ENCODE results near the gene MYO5A. TPM values are rescaled to one million over a fixed set of nuclear protein-coding genes. Genes with fewer than 3 reads are reported as not detected.

Gene MYO5A
- total RNA-seq, 1 experiment from 2014 or later: 17.6 TPM

DNA sequence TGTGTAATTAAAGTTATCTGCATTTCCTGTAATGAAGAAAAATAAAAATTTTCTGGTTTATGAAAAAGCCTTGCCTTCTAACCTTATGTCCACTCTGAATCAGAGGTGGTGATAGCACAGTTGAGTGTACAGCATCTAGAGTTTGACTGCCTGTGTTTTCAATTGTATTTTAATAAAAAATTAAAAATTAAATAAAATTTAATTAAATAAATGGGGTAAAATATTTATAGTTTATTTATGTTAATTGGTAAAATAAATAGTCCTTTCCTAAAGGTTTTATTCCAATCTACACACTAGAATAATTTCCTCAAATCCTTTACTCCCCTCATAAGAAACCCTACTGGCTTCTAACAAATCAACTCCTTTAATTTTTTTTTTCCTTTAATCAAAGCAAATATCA, 121.3 kb downstream of the MYO5A start:
- RAD21 ChIA-PET (ENCODE audit: low non-redundant PET in 1 of 2, low total read pairs in 2 of 2, uncharacterized antibody in 2 of 2, unreplicated experiment in 2 of 2): no interaction called here

More for the DNA sequence above, 121.3 kb downstream of the MYO5A start:
- BruUV-seq (replicated peaks): no TSS peak
- H3K36me3 ChIP-seq (ENCODE audit: control insufficient read depth in 1 of 2, insufficient read depth in 2 of 2, low read length in 2 of 2): no peaks in the 10 kb centered on the region
- H2AFZ ChIP-seq (ENCODE audit: low read depth, low read length, poor library complexity, severe bottlenecking): no peak overlapping the region
- H3K9me3 ChIP-seq (ENCODE audit: control insufficient read depth in 1 of 2, insufficient read depth in 1 of 2, low read depth in 1 of 2, low read length in 2 of 2): no peaks in the 10 kb centered on the region
- H3K9ac ChIP-seq (ENCODE audit: low read length): no peak overlapping the region
- POLR2A ChIA-PET: no interaction called here
- H3K27ac ChIP-seq (ENCODE audit: low read depth, low read length): no peak overlapping the region
- H4K20me1 ChIP-seq (ENCODE audit: insufficient read depth): no peaks in the 10 kb centered on the region
- TF ChIP-seq, protein P1, sequence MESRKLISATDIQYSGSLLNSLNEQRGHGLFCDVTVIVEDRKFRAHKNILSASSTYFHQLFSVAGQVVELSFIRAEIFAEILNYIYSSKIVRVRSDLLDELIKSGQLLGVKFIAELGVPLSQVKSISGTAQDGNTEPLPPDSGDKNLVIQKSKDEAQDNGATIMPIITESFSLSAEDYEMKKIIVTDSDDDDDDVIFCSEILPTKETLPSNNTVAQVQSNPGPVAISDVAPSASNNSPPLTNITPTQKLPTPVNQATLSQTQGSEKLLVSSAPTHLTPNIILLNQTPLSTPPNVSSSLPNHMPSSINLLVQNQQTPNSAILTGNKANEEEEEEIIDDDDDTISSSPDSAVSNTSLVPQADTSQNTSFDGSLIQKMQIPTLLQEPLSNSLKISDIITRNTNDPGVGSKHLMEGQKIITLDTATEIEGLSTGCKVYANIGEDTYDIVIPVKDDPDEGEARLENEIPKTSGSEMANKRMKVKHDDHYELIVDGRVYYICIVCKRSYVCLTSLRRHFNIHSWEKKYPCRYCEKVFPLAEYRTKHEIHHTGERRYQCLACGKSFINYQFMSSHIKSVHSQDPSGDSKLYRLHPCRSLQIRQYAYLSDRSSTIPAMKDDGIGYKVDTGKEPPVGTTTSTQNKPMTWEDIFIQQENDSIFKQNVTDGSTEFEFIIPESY (IDR thresholded peaks at IDR 0.05; ENCODE audit: extremely low read depth, insufficient replicate concordance, low read length): no peak
- TF ChIP-seq ZFX (IDR thresholded peaks at IDR 0.05) (no peak), SP1 (IDR thresholded peaks at IDR 0.05; ENCODE audit: low read depth) (no peak), ATF3 (IDR thresholded peaks at IDR 0.05) (no peak), EZH2phosphoT487 (IDR thresholded peaks at IDR 0.05; ENCODE audit: borderline replicate concordance) (no peak), TCF7L2 (IDR thresholded peaks at IDR 0.05; ENCODE audit: borderline replicate concordance, extremely low read depth, insufficient read depth, insufficient read length) (no peak), CBX3 (IDR thresholded peaks at IDR 0.05; ENCODE audit: low read depth) (no peak), SRF (IDR thresholded peaks at IDR 0.05; ENCODE audit: low read depth) (no peak), ELF1 (IDR thresholded peaks at IDR 0.05; ENCODE audit: borderline replicate concordance, low read depth) (no peak), YY1 (IDR thresholded peaks at IDR 0.05; ENCODE audit: extremely low read depth, insufficient replicate concordance, low read depth, low read length) (no peak), REST (IDR thresholded peaks at IDR 0.05; ENCODE audit: low read depth) (no peak), RAD21 (IDR thresholded peaks at IDR 0.05; ENCODE audit: low read depth) (no peak), JUND (IDR thresholded peaks at IDR 0.05) (no peak), ZNF274 (IDR thresholded peaks at IDR 0.05; ENCODE audit: low read depth, low read length) (no peak), EZH2 (IDR thresholded peaks at IDR 0.05) (no peak), POLR2A (IDR thresholded peaks at IDR 0.05; ENCODE audit: borderline replicate concordance, extremely low read depth, insufficient read depth, insufficient read length) (no peak)
- TF ChIP-seq, protein P2, sequence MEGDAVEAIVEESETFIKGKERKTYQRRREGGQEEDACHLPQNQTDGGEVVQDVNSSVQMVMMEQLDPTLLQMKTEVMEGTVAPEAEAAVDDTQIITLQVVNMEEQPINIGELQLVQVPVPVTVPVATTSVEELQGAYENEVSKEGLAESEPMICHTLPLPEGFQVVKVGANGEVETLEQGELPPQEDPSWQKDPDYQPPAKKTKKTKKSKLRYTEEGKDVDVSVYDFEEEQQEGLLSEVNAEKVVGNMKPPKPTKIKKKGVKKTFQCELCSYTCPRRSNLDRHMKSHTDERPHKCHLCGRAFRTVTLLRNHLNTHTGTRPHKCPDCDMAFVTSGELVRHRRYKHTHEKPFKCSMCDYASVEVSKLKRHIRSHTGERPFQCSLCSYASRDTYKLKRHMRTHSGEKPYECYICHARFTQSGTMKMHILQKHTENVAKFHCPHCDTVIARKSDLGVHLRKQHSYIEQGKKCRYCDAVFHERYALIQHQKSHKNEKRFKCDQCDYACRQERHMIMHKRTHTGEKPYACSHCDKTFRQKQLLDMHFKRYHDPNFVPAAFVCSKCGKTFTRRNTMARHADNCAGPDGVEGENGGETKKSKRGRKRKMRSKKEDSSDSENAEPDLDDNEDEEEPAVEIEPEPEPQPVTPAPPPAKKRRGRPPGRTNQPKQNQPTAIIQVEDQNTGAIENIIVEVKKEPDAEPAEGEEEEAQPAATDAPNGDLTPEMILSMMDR (IDR thresholded peaks at IDR 0.05 in 2 of 3, conservative IDR thresholded peaks at IDR 0.05 in 1 of 3; ENCODE audit: borderline replicate concordance in 1 of 3, insufficient read depth in 1 of 3, low read depth in 2 of 3, low read length in 2 of 3): no peak
- TF ChIP-seq, protein P3, sequence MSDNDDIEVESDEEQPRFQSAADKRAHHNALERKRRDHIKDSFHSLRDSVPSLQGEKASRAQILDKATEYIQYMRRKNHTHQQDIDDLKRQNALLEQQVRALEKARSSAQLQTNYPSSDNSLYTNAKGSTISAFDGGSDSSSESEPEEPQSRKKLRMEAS (IDR thresholded peaks at IDR 0.05): no peak
- no peak overlapping the region for H3K4me2 ChIP-seq (ENCODE audit: low read length)
- ATAC-seq (no peak), DNase-seq (ENCODE audit: low read depth, low spot score) (no peak)
- no peaks in the 10 kb centered on the region for H3K79me2 ChIP-seq (ENCODE audit: insufficient read depth, low read length)
- H3K27me3 ChIP-seq (ENCODE audit: insufficient read depth, low read length): no peaks in the 10 kb centered on the region
- no peak overlapping the region for H3K4me3 ChIP-seq (replicated peaks in 1 of 2; ENCODE audit: low read depth in 1 of 2, low read length in 2 of 2)
- intact Hi-C loops (cut with micrococcal nuclease): no loop called here
- CTCF ChIA-PET: no interaction called here
- H3K9me2 ChIP-seq (ENCODE audit: insufficient read depth): no peaks in the 10 kb centered on the region
- no peaks in the 10 kb centered on the region for H3K4me1 ChIP-seq (ENCODE audit: control insufficient read depth in 1 of 2, insufficient read depth in 2 of 2, low read length in 2 of 2)

All from HCT116 (cell line).